WERI-Rb-1 (cell line): ENCODE data around the gene FIGN.

ENCODE experiments used
- DNase-seq: peaks from one replicate; pipeline ENCODE4 v3.0.0-alpha.2; 2020
- H3K27ac ChIP-seq: fragments of 250-450 bp; sonication (Bioruptor Pico); 2 replicates; pipeline ENCODE4 v1.5.1; 2020; ENCODE audit warnings: mild to moderate bottlenecking, moderate library complexity
- H3K27me3 ChIP-seq: fragments of 250-450 bp; sonication (Bioruptor Pico); 2 replicates; pipeline ENCODE4 v1.5.1; 2021; ENCODE audit warnings: mild to moderate bottlenecking, low read depth, moderate library complexity; ENCODE audit not compliant: insufficient read depth, severe bottlenecking
- H3K36me3 ChIP-seq: fragments of 250-450 bp; sonication (Bioruptor Pico); 2 replicates; pipeline ENCODE4 v1.5.1; 2020; ENCODE audit warnings: mild to moderate bottlenecking, moderate library complexity
- H3K4me3 ChIP-seq: 2 replicates; pipeline ENCODE4 v1.5.1; 2011; ENCODE audit warnings: low read depth, mild to moderate bottlenecking, control low read depth, low read length
- H3K9me3 ChIP-seq: fragments of 250-450 bp; sonication (Bioruptor Pico); 2 replicates; pipeline ENCODE4 v1.5.1; 2021; ENCODE audit warnings: mild to moderate bottlenecking, moderate library complexity; ENCODE audit not compliant: severe bottlenecking
- TF ChIP-seq, protein P1 (sequence below): IDR thresholded peaks from 2 replicates; pipeline ENCODE4 v1.5.1; 2011; ENCODE audit warnings: low read depth, mild to moderate bottlenecking, control low read depth, inconsistent platforms, low read length

The FIGN gene

GRCh38 chr2:163657281-163657656, 78.5 kb downstream of the FIGN start:
- H3K36me3 ChIP-seq = no peaks in the 10 kb centered on the region
- no peaks in the 10 kb centered on the region for H3K27me3 ChIP-seq
- H3K9me3 ChIP-seq = no peaks in the 10 kb centered on the region
- no peak overlapping the region for H3K27ac ChIP-seq
- no peak overlapping the region for H3K4me3 ChIP-seq
- DNase-seq = no peak
- TF ChIP-seq, protein P1, sequence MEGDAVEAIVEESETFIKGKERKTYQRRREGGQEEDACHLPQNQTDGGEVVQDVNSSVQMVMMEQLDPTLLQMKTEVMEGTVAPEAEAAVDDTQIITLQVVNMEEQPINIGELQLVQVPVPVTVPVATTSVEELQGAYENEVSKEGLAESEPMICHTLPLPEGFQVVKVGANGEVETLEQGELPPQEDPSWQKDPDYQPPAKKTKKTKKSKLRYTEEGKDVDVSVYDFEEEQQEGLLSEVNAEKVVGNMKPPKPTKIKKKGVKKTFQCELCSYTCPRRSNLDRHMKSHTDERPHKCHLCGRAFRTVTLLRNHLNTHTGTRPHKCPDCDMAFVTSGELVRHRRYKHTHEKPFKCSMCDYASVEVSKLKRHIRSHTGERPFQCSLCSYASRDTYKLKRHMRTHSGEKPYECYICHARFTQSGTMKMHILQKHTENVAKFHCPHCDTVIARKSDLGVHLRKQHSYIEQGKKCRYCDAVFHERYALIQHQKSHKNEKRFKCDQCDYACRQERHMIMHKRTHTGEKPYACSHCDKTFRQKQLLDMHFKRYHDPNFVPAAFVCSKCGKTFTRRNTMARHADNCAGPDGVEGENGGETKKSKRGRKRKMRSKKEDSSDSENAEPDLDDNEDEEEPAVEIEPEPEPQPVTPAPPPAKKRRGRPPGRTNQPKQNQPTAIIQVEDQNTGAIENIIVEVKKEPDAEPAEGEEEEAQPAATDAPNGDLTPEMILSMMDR = no peak

GRCh38 chr2:163656622-163657280, 79.1 kb downstream of the FIGN start:
- no peak overlapping the region for H3K27ac ChIP-seq
- H3K4me3 ChIP-seq = no peak overlapping the region
- DNase-seq = no peak
- H3K27me3 ChIP-seq = no peaks in the 10 kb centered on the region
- TF ChIP-seq, protein P1 = no peak
- H3K9me3 ChIP-seq = no peaks in the 10 kb centered on the region
- H3K36me3 ChIP-seq = no peaks in the 10 kb centered on the region

- no peaks in the 10 kb centered on the region for H3K27me3 ChIP-seq
- TF ChIP-seq, protein P1 = no peak
- no peaks in the 10 kb centered on the region for H3K9me3 ChIP-seq
- H3K36me3 ChIP-seq = no peaks in the 10 kb centered on the region
- no peak for DNase-seq
- H3K4me3 ChIP-seq = no peak overlapping the region
- no peak overlapping the region for H3K27ac ChIP-seq
Measured at GRCh38 chr2:163655667-163656066, 80.1 kb downstream of the FIGN start.

DNA sequence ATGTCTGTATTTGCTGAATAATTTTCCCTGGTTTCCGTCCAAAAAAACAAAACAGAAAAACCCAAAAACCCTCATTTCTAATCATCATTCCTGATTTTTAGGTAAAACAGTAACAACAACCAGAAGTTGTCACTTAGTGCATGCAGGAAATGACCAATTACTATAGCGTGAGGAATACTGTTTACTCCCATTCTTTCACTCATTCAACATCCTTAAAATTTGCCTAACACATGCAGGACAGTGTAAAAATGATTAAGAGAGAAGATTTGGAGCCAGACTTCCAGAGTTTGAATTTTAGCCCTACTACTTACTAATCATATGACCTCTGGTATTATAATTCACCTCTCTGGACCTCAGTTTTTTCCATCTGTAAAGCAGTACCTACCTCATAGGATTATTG, 83.1 kb downstream of the FIGN start:
- no peaks in the 10 kb centered on the region for H3K9me3 ChIP-seq
- no peak overlapping the region for H3K4me3 ChIP-seq
- no peaks in the 10 kb centered on the region for H3K36me3 ChIP-seq
- no peaks in the 10 kb centered on the region for H3K27me3 ChIP-seq
- TF ChIP-seq, protein P1 = no peak
- H3K27ac ChIP-seq = no peak overlapping the region
- no peak for DNase-seq

GRCh38 chr2:163649080-163649479, 86.7 kb downstream of the FIGN start:
- H3K9me3 ChIP-seq = no peaks in the 10 kb centered on the region
- no peaks in the 10 kb centered on the region for H3K36me3 ChIP-seq
- TF ChIP-seq, protein P1 = no peak
- H3K27ac ChIP-seq = no peak overlapping the region
- no peaks in the 10 kb centered on the region for H3K27me3 ChIP-seq
- no peak overlapping the region for H3K4me3 ChIP-seq
- DNase-seq = no peak

DNA sequence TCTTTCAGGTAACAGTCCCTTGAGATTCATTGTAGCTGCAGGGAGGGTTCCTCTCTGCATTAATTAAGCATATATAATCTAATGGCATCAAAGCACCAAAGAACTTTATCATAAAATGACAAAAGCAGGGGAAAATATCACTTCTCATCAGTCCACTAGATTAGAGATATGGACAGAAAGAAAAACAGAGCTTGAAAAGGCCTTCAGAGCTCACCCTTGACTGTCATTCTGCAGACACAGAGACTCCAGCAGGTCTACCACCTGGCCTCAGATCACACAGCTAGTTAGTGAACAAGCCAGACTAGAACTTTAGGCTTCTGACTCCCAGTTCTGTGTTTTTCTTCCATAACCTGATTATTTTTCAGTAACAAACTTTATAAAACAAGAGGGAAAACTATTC, 88.5 kb downstream of the FIGN start:
- Histone ChIP-seq H3K9me3 (no peaks in the 10 kb centered on the region), H3K36me3 (no peaks in the 10 kb centered on the region), H3K27me3 (no peaks in the 10 kb centered on the region), H3K4me3 (no peak overlapping the region), H3K27ac (no peak overlapping the region)
- DNase-seq = no peak
- TF ChIP-seq, protein P1 = no peak
